ENCODE data around the gene PTPN23.

PTPN23 gene

DNA sequence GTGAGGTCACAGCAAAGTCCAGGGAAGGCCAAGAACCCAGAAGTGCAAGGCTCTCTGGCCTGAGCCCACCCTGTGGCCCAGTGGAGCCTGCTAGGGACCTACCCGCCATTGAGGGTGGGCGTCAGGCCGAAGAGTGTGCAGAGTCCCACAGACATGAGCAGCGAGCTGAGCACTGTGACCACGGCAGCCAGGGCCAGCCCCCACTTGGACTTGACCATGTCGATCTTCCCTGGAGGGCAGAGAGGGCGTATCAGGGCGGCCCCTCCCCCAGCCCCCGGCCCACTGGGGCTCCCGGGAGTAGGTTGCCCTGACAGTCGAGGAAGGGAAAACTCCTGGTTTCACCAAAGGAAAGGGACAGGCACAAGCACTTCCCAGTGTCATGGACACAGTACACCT lies 44.6 kb downstream of the PTPN23 start:
- TF ChIP-seq GLIS3 (CRISPR knock-in tag; IDR thresholded peaks at IDR 0.05), result no peak
- TF ChIP-seq OSR1 (CRISPR knock-in tag; IDR thresholded peaks at IDR 0.05), result no peak
- TF ChIP-seq BACH2 (CRISPR knock-in tag; IDR thresholded peaks at IDR 0.05; ENCODE audit: borderline replicate concordance), result no peak
- TF ChIP-seq ZNF565 (CRISPR knock-in tag; conservative IDR thresholded peaks at IDR 0.05; ENCODE audit: low read depth), result no peak
- TF ChIP-seq TOX (CRISPR knock-in tag; IDR thresholded peaks at IDR 0.05; ENCODE audit: borderline replicate concordance), result no peak
- no peak for TF ChIP-seq ZNF8 (CRISPR knock-in tag; IDR thresholded peaks at IDR 0.05)
- TF ChIP-seq, protein P1, sequence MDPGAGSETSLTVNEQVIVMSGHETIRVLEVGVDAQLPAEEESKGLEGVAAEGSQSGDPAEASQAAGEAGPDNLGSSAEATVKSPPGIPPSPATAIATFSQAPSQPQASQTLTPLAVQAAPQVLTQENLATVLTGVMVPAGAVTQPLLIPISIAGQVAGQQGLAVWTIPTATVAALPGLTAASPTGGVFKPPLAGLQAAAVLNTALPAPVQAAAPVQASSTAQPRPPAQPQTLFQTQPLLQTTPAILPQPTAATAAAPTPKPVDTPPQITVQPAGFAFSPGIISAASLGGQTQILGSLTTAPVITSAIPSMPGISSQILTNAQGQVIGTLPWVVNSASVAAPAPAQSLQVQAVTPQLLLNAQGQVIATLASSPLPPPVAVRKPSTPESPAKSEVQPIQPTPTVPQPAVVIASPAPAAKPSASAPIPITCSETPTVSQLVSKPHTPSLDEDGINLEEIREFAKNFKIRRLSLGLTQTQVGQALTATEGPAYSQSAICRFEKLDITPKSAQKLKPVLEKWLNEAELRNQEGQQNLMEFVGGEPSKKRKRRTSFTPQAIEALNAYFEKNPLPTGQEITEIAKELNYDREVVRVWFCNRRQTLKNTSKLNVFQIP (CRISPR knock-in tag; IDR thresholded peaks at IDR 0.05; ENCODE audit: borderline replicate concordance, low read depth), result no peak
- TF ChIP-seq CSRNP3 (CRISPR knock-in tag; IDR thresholded peaks at IDR 0.05), result no peak
- no peak for TF ChIP-seq ZC3H10 (CRISPR knock-in tag; IDR thresholded peaks at IDR 0.05)
- TF ChIP-seq ESRRG (CRISPR knock-in tag; IDR thresholded peaks at IDR 0.05), result no peak
- ATAC-seq, result no peak

DNA sequence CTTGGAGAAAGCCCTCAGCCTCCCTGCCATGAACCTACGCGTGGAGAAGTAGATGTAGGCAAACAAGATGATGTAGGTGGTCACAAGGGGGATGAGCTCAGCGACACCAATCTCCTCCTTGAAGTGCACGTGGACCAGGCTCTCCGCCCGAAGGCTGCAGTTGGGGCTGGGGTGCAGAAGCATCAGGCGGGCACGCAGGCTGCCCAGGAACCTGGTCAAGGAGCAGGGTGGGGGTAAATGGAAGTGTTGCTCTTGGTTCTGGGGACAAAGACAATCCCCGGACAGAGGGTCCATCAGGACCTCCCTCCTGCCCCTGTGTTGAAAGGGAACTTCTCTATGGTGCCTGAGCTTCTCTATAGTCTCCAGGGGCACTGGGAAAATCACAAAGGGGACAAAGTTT lies 45.1 kb downstream of the PTPN23 start:
- no peak for TF ChIP-seq ISL1 (CRISPR knock-in tag; IDR thresholded peaks at IDR 0.05)
- no peak for TF ChIP-seq CSDC2 (CRISPR knock-in tag; IDR thresholded peaks at IDR 0.05)
- TF ChIP-seq ARNTL (CRISPR knock-in tag; IDR thresholded peaks at IDR 0.05; ENCODE audit: borderline replicate concordance, low read depth), result no peak
- TF ChIP-seq CSRNP3 (CRISPR knock-in tag; IDR thresholded peaks at IDR 0.05), result no peak
- no peak for TF ChIP-seq ZC3H10 (CRISPR knock-in tag; IDR thresholded peaks at IDR 0.05)
- no peak for TF ChIP-seq ZFP30 (CRISPR knock-in tag; IDR thresholded peaks at IDR 0.05)
- no peak for TF ChIP-seq TCF4 (CRISPR knock-in tag; IDR thresholded peaks at IDR 0.05; ENCODE audit: borderline replicate concordance)
- no peak for TF ChIP-seq OSR1 (CRISPR knock-in tag; IDR thresholded peaks at IDR 0.05)
- no peak for TF ChIP-seq ESRRG (CRISPR knock-in tag; IDR thresholded peaks at IDR 0.05)
- TF ChIP-seq ZNF8 (CRISPR knock-in tag; IDR thresholded peaks at IDR 0.05), result no peak
- no peak for TF ChIP-seq RARB (CRISPR knock-in tag; IDR thresholded peaks at IDR 0.05)
- no peak for TF ChIP-seq BACH2 (CRISPR knock-in tag; IDR thresholded peaks at IDR 0.05; ENCODE audit: borderline replicate concordance)
- TF ChIP-seq ZNF565 (CRISPR knock-in tag; conservative IDR thresholded peaks at IDR 0.05; ENCODE audit: low read depth), result no peak
- TF ChIP-seq TSHZ2 (CRISPR knock-in tag; IDR thresholded peaks at IDR 0.05), result no peak
- TF ChIP-seq SNAI2 (CRISPR knock-in tag; IDR thresholded peaks at IDR 0.05), result no peak
- no peak for TF ChIP-seq PATZ1 (CRISPR knock-in tag; IDR thresholded peaks at IDR 0.05; ENCODE audit: borderline replicate concordance)
- no peak for TF ChIP-seq PPARA (CRISPR knock-in tag; IDR thresholded peaks at IDR 0.05; ENCODE audit: borderline replicate concordance)
- TF ChIP-seq, protein P2, sequence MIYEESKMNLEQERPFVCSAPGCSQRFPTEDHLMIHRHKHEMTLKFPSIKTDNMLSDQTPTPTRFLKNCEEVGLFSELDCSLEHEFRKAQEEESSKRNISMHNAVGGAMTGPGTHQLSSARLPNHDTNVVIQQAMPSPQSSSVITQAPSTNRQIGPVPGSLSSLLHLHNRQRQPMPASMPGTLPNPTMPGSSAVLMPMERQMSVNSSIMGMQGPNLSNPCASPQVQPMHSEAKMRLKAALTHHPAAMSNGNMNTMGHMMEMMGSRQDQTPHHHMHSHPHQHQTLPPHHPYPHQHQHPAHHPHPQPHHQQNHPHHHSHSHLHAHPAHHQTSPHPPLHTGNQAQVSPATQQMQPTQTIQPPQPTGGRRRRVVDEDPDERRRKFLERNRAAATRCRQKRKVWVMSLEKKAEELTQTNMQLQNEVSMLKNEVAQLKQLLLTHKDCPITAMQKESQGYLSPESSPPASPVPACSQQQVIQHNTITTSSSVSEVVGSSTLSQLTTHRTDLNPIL (CRISPR knock-in tag; IDR thresholded peaks at IDR 0.05; ENCODE audit: low read depth), result no peak
- no peak for TF ChIP-seq ZNF70 (CRISPR knock-in tag; IDR thresholded peaks at IDR 0.05)
- ATAC-seq, result no peak
